ENCODE measurements around the gene GCKR.
A peak's percentile ranks its signal among the peaks of the same experiment; 100 is the strongest.

The GCKR gene, protein sequence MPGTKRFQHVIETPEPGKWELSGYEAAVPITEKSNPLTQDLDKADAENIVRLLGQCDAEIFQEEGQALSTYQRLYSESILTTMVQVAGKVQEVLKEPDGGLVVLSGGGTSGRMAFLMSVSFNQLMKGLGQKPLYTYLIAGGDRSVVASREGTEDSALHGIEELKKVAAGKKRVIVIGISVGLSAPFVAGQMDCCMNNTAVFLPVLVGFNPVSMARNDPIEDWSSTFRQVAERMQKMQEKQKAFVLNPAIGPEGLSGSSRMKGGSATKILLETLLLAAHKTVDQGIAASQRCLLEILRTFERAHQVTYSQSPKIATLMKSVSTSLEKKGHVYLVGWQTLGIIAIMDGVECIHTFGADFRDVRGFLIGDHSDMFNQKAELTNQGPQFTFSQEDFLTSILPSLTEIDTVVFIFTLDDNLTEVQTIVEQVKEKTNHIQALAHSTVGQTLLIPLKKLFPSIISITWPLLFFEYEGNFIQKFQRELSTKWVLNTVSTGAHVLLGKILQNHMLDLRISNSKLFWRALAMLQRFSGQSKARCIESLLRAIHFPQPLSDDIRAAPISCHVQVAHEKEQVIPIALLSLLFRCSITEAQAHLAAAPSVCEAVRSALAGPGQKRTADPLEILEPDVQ

DNA sequence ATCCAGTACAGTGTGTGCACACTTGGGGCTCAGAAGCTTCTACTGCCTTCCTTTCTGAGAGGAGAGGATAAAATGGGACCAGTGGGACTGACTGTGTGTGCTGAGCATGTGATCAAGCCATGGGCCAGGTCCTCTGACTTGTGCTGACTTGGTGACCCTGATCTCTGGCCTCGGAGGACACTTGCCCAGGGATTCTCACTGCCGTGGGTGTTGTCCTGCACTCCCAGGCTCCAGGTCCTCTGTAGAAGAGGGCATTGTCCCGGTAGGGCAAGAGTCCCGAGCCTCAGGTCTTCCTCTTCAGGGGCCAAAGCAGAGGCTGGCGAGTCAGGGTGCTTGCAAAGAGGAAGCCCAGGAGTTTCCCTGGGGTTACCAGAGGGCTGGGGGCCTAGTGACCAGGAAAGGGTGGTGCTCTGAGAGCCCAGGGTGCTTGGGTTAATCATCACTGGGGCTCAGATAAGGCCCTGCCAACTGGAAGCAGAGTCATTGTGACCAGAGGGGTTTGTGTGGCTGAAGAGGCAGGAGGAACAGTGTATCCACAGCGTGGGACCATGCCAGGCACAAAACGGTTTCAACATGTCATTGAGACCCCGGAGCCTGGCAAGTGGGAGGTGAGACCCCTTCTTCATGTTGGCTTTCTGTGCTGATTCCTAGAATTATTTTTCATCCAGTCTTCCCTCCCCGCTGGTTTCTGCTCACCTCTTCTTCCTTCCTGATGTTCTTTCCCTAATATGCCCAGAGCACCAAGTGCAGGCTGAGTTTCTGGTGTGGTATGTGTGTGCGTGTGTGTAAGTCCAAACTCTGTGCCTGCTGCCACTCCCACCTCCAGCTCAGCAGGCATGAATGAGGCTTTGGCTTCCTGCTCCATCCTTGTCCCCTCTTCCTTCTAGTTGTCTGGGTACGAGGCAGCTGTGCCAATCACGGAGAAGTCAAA, at the start of gene GCKR:
TSS of gene GCKR (plus strand) at position 483 of the 931 bp plus-strand sequence. CDS start at position 549, 66 bp downstream.
- DNase-seq (ENCODE audit: low read depth): no peak

DNA sequence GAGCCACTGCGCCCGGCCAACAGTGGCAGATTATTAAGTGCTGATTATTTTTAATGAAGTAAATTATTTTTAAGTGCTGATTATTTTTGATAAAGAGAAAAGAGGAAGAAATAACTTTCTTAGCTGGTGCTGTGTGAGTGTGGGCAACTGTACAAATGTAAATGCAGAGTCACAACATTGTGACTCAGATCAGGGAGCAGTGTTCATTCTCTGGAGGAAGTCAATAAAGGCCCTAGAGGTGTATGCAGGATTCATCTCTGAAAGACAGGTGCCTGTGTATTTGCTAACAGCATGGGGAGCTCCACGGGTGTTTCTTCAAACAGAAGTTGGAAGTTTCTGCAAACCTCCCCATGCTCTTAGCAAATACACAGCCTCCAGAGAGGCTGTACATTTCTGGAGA, 48.3 kb upstream of the GCKR start:
- DNase-seq (ENCODE audit: low read depth): no peak

DNA sequence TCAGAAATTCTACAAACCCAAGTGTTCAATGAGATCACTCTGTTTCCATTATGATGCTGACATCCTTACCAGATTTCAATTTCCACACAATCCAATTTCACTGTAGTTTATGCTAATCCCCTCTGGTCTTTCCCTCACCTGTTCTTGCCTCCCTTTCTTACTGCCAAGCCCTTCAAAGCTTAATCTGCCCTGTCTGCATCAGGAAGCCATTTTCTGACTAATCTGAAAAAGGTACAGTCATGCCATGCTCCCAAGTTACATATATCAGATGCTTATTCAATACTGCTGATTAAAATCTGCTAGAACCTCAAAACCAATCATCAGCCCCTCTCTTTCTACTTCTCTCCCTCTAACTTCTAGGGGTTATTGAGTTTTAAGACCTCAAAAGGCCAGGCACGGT, 45.5 kb upstream of the GCKR start:
- DNase-seq (ENCODE audit: low read depth): no peak

DNA sequence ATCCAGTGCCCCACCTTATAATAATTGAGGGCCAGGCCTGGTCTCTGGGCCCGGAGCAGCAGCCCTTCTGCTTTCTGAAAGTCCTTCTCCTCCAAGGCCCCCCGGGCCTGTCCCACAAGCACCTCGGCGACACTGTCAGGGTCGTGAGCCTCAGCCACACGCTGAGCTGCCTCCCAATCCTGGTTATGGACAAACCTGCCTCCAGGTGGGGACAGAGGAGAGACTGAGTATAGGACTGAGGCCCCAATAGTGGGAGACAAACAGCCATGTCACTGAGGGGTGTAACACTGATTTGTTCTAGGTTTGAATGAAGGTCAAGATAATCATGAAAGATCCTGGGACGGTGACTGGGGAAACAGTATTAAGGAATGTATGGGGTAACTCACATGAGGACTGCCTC, 42.7 kb upstream of the GCKR start:
- no peak for DNase-seq (ENCODE audit: low read depth)

DNA sequence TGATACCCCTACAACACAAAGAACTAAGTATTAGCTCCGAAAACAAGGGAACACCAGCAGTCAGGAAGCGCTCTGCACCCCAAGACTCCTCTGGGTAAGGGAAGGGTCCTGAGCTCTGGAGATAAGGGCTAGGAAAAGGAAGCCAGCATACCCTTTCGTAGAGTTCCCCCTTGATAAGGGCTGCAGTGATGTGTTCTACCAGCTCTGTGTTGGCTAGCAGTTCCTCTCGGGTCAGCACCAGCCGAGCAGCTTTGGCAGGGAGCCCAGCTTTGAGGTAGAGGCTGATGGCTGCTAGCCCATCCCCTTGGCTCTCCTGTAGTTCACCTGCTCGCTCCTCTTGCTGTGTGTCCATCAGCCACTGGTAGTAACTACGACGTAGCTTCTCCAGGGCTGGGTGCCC, 35.5 kb upstream of the GCKR start:
- no peak for DNase-seq (ENCODE audit: low read depth)

DNA sequence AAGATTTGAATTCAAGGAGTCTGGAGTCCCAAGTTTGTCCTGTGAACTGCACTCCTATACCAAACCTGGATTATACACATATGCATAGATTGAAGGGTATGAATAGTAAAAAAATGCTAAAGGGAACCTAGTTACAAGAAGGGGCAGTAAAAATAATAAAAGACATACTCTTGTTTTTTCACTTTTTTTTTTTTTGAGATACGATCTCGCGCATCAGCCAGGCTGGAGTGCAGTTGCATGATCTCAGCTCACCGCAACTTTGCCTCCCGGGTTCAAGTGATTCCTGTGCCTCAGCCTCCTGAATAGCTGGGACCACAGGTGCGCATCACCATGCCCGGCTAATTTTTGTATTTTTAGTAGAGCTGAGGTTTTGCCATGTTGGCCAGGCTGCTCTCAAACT, 32.2 kb upstream of the GCKR start:
- no peak for DNase-seq (ENCODE audit: low read depth)

DNA sequence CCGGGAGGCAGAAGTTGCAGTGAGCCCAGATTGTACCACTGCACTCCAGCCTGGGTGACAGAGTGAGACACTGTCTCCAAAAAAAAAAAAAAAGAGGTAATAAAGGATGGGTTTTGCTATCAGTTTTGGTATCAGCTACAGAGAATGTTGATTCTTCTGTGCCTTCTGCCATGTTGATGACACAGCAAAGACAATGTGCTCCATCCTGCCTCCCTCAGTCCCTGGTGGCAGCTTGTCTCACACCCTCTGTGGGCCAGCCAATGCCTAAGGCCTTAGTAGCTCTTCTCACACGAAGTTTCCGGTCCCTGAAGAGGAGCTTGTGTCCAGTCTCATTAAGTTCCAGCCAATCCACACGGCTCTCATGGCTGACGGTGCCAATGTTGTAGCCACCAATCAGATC, 24.7 kb upstream of the GCKR start:
- DNase-seq (ENCODE audit: low read depth): no peak

DNA sequence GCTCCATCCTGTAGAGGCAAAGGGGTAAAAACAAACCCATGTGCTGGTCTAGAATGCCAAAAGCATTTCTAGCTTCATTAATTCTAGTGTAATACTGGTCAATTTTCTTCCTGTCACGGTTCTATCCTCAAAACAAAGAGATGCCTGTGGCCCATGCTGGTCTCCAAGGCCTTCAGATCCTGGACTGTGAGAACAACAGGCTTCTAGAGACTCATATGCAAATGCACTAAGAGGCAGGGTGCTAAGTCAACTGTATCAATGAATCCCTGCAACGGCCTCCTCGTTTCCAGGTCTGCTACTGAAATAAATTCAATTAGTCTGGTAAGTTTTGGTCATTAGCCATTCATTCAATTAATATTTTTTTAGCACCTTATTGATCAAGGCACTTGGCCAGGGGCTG, 11.1 kb upstream of the GCKR start:
- no peak for DNase-seq (ENCODE audit: low read depth)

DNA sequence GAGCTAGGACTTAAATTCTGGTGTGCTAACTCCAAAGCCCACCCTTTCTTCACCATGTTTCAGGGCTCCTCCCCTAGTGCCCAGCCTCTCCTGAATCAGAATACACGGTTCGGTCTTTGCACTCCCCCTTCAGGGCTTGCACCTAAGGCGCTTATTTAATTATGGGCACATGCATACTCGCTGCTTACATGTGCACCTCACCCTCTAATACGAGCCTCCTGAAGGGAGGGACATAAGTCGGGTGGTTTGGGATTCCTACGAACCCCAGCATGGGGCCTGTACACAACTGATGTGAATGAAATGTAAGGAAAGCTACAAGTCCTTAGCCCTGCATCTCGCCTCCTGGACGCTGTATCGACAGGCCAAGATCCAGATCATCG, 7.5 kb upstream of the GCKR start:
- no peak for DNase-seq (ENCODE audit: low read depth)

DNA sequence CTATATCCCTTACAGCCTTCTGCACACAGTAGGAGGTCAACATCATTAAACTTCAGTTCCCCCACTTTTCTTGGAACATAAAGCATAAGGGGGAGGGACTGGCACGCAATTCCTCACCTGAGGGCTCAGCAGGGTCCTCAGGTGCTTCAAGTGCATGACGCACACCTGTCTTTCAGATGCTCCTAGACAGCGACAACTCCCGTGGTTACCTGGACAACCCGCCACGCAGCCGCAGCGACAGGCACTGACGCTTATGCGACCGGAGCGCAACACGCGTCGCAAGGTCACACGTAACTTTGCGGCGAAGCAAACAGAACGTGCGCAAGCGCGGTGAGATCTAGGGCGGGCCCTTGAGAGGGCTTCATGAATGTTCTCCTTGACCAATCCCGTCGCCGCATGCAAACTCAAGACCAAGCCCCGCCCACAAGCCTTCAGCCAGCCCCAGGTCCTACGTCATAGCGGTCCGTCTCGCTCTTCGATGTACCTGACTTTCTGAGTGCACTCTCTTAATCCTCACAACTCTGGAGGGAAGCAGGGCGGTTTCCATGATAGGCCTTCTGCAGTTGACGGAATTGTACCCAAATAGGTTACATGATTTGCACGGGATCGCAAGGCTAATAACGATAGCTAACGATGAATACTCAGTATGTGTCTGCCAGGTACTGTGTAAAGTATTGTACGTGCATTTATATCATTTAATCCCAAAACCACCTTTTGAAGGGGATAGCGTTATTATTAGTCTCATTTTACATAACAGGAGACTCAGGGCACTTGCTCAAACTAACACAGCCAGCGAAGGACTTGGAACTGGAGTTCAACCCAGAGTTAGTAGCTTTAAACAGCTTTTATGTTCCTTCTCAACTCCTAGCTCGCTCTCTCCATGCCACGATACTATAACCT, 6.9 kb upstream of the GCKR start, which contains the start of gene IFT172:
TSS of gene IFT172 (minus strand) at position 246 of the 900 bp plus-strand sequence. CDS start at position 156, 90 bp downstream.
- peak; percentile 98 for DNase-seq (ENCODE audit: low read depth)

DNA sequence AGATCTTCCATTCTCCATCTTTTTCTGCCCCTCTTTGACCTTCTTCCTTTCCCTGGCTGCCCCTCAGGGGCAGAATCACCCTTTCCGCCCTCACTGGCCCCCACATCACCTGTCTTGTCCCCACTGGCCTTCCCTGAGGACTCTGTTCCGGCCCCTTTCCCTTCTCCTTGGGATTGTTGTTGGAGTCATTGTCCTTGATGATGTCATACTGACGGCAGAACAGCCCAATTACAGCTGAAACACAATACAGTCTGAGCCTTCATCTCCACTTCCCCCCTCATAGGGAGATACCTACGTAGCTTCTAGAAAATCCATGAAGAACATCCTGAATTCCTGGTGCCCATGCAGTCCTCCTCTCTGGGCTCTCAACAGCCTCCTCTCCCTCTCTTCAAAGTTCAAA, 4.1 kb upstream of the GCKR start:
- no peak for DNase-seq (ENCODE audit: low read depth)

DNA sequence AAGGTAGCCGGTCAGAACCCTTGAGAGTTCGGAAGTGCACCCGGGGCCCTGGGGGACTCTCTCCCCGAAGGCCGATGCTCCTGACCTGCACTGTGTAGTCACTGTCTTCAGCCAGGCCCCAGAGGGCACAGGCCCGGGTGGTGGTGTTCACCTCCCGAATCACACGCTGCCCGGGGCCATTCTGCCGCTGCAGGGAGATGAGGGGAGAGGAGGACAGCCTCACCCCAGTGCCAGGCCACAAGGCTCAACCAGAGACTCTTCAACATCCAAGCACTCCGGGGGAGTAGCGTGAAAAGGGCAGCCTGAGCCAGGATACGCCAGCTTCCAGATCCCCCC, 2.7 kb upstream of the GCKR start:
- DNase-seq (ENCODE audit: low read depth): no peak

DNA sequence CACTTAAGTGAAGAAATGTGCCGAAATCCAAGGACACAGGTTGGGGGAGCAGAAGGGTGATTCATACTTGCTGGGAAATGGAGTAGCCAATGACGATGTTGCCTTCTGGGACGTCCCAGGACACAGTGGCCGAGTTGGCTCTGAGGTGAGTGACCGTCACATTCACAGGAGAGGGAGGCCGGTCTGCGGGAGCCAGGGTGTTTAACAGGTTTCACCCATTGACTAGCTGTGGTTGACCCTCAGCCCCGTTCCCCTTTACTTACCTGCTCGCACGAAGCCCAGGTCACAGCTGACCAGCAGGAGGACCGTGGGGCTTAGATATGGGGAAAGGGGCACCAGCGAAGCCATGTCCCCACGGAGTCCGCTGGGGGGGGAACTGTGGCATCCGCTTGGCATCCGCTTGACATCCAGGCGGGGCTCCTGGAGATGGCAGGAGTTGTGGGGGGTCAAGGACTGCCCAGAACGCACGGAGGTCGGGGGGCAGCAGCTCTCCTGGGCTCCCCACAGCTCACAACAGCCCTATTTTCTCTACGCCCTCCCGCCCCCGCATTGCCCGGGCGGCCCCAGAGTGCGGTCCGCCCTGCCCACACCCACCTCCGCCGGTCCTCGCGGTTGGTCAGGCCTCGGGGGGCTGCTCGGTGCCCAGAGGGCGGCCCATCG, 2.2 kb upstream of the GCKR start:
- no peak for DNase-seq (ENCODE audit: low read depth)

DNA sequence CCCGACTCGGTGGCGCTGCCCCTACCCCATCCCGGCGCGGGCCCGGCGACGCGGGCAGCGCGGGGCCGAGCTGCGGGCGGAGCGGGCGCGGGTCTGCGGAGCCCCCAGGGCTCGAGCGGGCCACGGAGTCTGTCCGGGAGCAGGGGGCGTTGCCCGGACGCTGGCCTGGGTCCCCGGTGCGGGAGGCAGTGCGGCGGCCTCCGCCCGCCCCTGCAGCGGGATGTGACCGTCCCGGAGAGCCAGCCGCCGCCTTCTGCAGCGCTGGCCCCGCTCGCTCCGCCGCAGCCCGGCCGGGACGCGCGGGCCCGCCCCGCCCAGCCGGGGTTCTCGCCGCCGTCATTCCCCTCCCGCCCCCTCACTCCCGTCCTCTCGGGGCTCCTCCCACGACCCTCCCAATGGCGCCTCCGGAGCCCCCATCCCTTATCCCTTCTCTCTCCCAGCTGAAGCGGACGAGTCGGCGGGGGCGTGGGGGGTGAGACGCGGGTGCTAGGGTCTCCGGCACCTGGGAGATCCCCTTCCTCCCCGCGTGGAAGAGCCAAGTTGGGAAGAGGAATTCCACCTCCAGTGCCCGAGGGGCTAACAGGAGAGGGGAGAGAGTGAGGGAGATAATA, 1.6 kb upstream of the GCKR start, which contains the start of gene FNDC4:
TSS of gene FNDC4 (minus strand) at position 257 of the 611 bp plus-strand sequence. CDS start 521 bp downstream, outside the sequence.
- no peak for DNase-seq (ENCODE audit: low read depth)

DNA sequence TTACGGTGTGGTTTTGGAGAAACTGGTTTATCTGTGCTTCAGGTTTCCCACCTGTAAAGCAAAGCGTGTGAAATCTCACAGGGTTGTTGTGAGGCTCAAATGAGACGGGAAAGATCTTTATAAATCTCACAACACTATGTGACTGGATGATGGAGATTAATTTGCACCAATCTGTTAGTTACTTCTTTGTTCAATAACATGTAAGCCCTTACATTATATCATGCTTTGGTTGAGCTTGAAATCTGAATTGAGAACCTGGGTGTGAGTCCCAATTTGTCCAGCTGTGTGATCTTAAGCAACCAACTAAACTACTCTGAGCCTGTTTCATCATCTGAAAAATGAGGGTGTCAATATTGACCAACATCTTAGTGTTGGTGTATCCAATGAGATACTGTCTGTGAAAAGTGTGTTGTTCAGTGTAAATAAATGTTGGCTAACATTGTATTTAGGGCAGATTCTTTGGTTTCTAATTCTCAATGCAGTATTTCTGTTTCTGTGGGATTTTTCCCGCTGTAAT, 741 bp upstream of the GCKR start:
- DNase-seq (ENCODE audit: low read depth): no peak

DNA sequence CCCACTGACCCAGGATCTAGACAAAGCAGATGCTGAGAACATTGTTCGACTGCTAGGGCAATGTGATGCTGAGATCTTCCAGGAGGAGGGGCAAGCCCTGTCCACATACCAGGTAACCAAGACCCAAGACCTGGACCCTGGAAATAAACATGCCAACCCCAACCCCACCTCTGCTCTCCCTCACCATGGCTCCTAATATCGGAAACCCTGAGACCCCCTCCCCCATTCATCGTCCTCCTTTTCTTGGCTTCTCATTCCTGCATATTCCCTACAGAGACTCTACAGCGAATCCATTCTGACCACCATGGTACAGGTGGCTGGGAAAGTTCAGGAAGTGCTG, 619 bp downstream of the GCKR start:
- no peak for DNase-seq (ENCODE audit: low read depth)

DNA sequence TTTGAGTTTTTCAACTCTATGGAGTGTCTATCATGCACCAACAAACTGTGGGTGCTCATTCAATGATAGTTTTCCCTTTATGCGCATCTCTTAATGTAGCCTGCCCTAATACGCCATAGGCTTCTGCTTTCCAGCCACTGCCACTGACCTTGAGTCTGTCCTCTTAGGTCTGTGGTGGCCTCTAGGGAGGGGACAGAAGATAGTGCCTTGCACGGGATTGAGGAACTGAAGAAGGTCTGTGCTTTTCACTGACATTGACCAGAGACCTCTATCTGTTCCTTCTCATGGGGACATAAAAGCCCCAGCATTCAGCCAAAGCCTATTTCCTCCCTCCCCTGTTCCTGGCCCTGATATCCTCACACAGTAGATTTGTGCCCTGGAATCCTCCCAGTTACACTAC, 2.3 kb downstream of the GCKR start:
- DNase-seq (ENCODE audit: low read depth): no peak

DNA sequence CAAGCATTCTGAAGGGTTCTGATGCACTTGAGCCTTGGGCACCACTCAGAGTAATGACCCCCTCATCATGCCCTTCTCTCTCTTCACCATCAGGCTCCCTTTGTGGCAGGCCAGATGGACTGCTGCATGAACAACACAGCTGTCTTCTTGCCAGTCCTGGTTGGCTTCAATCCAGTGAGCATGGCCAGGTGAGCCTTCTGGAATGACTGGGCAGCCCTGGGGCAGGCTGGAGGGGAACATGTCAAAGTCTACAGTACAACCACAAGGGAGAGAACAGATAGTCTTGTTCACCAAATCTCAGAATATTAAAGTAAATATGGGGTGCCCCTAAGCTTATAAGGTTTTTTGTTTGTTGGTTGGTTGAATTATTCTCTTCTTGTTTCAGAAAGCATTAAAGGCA, 4.4 kb downstream of the GCKR start:
- DNase-seq (ENCODE audit: low read depth): no peak

DNA sequence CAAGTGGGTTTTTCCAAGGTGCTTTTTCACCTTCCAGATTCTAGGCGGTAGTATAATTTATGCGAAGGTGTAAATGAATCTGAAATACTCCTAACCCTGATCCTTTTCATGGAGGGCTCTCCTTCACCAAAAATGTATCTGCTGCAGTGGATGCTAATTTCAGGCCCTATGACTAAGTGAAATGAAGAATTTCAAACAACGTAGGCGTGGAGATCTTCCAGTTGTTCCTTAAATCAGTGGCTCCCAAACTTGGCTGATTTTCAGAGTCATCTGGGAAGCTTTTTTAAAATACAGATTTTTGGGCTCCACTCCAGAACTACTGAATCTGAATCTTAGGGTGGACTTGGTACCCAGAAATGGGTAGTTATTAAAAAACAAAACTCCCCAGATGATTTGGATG, 5.5 kb downstream of the GCKR start:
- DNase-seq (ENCODE audit: low read depth): no peak

DNA sequence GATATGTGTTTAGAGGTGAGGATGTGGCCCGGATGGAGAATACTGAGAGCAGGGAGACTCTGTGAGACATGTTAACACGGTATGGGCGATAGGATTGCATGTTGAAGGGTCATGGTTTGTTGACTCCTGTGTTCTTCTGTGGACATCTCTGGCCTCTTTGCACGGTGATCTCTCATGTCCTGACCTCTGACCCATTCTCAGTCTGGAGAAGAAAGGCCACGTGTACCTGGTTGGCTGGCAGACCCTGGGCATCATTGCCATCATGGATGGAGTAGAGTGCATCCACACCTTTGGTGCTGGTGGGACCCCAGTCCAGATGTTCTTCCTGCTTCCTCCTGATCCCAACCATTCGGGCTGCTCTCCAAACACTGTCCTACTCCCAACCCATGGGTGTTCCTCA, 9.9 kb downstream of the GCKR start:
- DNase-seq (ENCODE audit: low read depth): no peak

DNA sequence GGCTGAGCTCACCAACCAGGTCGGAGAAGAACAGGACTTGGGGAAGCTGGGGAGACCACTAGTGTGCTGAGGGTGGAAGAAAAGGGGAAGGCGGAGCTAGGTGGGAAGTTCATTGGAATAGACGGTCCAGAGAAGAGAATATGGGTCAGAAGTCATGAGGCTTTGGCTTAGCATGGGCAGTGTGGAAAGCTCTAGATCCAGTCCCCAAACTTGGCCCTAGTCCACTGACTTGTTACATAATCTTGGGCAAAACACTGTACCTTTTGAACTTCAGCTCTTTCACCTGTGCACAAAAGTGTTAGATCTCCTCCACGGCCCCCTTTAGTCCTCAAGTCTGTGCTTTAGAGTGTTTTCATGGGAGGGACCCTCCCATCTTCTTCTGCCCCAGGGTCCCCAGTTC, 10.7 kb downstream of the GCKR start:
- no peak for DNase-seq (ENCODE audit: low read depth)

All from stimulated activated CD8-positive, alpha-beta memory T cell treated with anti-CD3 and anti-CD28 coated beads, Interleukin-15, amount 100 ng/mL, for 1 hour (primary cell).